GM18511 (cell line): Measurements from ENCODE around the gene SMAD7.

Experiments
- ATAC-seq: cut with Tn5 transposase; IDR thresholded peaks from one replicate; pipeline ENCODE4 v1.9.1; 2021; ENCODE audit warnings: mild to moderate bottlenecking, moderate library complexity; ENCODE audit not compliant: unreplicated experiment

Gene SMAD7

GRCh38 chr18:48947560-48947959 lies 3.2 kb downstream of the SMAD7 start:
- no peak for ATAC-seq

- no peak for ATAC-seq
Observed at GRCh38 chr18:48947092-48947491, 3.7 kb downstream of the SMAD7 start.

GRCh38 chr18:48946329-48946835 lies 4.4 kb downstream of the SMAD7 start:
- no peak for ATAC-seq

- ATAC-seq: no peak
Observed at GRCh38 chr18:48945953-48946217, 4.9 kb downstream of the SMAD7 start.

GRCh38 chr18:48944634-48945033 lies 6.1 kb downstream of the SMAD7 start:
- ATAC-seq: no peak

DNA sequence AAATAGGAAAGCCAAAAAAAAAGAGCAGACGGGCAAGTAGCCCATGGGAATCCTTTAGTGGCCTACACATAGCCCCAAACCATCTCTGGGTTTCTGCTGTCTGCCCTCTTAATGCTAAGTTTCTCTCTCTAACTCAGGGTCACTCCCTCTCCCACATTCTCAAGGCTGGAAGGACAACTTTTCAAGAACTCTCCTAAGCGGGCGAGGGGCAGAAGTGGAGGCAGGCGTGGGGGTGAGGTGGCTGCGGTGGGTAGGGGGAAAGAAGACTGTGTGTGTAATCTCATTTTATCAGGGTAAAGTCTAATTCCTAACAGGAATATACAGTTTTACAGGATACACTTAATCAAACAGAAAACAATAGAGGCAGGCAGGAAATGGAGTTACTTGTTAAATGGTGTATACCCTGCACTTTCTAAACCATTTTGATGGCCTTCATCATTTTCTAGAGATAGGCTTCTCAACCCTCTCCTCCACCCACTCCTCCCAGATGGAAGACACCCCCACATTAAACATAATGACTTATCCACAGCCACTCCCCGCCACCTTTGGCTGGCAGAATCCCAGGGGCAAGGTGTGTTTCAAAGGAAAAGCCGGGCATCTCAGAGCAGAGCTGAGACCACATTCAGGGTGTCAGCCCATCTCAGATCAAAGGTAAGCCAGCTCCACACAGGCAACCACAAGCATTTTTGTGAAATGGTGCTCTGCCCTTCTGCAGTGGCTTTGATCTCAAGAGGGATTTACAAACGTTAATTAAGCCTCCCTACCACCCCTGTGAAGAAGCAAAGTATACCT lies 6.8 kb downstream of the SMAD7 start:
- ATAC-seq: no peak

GRCh38 chr18:48943333-48943732 lies 7.4 kb downstream of the SMAD7 start:
- ATAC-seq: no peak

- ATAC-seq: no peak
Observed at GRCh38 chr18:48942554-48943261, 8.1 kb downstream of the SMAD7 start.

- ATAC-seq: no peak
Observed at GRCh38 chr18:48942086-48942485, 8.7 kb downstream of the SMAD7 start.

DNA sequence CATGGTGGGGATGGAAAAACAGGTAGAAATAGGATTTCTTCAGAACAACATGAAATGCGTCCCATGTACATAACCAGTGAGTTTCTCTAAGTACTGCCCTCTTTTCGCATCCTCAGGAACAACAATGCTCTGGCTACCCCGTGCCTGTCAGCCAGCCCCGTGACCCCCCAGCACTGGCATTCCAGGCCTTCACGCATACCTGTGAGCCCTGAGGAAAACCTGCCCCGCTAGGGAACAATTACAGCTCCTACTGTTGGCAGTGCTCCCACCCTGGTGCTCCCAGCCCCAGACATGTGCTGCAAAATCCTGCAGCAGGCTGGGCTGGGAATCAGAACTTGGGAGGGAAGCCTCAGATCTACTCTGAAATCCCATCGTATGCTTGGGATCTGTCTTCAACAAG lies 9.1 kb downstream of the SMAD7 start:
- no peak for ATAC-seq

GRCh38 chr18:48940854-48941611 lies 9.7 kb downstream of the SMAD7 start:
- peak; percentile 82 for ATAC-seq

- ATAC-seq: no peak
Observed at GRCh38 chr18:48939205-48940097, 11.3 kb downstream of the SMAD7 start.

GRCh38 chr18:48938827-48939204 lies 11.9 kb downstream of the SMAD7 start:
- ATAC-seq: no peak

DNA sequence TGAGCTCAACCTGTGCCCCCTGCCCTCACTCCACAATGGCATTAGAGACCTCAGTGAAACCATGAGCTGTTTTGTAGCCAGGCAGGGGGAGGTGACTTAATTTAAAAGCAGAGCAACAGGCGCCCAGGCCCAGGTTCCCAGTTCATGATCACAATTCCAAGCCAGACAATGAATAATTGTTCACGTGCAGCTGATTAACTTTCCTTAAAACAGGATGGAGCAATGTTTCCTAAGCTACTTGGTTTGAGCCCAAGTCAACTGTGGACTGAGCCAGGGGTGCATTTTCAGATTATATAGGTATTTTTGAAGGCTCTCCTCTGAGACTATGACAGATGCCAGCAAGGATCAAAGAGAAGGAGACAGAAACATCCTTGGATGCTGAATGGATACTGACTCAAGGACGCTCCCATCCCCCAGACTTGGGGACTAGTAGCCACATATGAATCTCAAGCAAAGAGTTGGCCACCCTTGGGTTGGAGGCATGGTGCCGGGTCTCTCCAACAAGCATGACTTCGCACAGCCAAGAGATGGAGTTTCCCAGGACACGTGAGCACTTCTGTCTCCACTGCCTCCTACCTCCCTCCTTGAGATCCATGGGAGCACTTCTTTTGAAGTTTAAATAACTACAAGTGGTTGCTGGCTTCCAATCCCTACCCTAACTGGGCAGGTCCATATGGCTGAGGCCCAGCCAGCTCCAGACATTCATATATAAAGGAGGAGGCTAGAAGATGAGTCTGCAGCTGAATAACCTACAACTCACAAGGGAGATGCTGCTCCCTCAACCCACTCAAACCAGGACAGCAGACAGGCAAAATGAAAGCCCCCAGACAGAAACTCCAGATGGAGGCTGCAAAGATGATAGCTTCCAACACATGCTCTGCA lies 12.7 kb downstream of the SMAD7 start:
- no peak for ATAC-seq

DNA sequence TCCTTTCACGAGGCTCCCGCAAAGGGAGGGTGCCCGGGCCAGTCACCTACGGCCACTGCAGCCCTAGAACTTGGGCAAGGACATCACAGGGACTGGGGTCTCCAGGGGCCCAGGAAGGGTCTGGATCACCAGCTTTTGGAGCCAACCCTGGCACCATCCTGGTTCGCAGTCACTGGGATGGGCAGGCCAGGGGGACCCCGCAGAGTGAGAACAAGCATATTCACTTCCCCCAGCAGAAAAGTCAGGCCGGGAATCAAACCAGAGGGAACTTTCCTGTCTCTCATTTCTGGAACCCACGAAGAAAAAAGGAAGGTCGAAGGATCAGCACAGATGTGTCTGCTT lies 15.4 kb downstream of the SMAD7 start:
- no peak for ATAC-seq

- ATAC-seq: peak; percentile 72
Observed at GRCh38 chr18:48934723-48935432, 15.9 kb downstream of the SMAD7 start.

DNA sequence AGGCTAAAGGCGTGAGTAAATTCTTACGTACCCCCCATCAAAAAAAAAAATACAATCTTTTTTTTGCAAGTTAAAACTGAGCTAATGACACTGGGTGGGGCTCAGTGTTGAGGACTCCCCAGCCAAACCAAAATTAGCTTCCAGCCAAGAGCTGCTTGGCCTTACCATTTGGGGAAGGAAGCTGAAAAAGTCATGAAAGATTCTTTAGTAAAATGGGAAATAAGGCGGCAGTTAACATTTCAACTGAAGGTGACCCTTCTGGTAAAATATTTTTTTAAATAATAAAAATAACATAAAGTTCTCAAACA lies 16.4 kb downstream of the SMAD7 start:
- ATAC-seq: no peak

- ATAC-seq: no peak
Observed at GRCh38 chr18:48933578-48934414, 17.0 kb downstream of the SMAD7 start.
